ENCODE results near the gene GOLGA6A. TPM values are rescaled to one million over a fixed set of nuclear protein-coding genes. Genes with fewer than 3 reads are reported as not detected.

Gene GOLGA6A
- total and polyA plus RNA-seq, 2 of the 13 experiments (the other 11 are each of a cell fraction or from before 2014, with no cell fraction given), result 0.04 to 0.22 TPM

- no peak for TF ChIP-seq ZNF318 (CRISPR knock-in tag; IDR thresholded peaks at IDR 0.05)
- no peak for TF ChIP-seq ZNF639 (CRISPR knock-in tag; conservative IDR thresholded peaks at IDR 0.05)
- no peak for TF ChIP-seq ZNF652 (CRISPR knock-in tag; IDR thresholded peaks at IDR 0.05; ENCODE audit: borderline replicate concordance, low read depth)
- TF ChIP-seq FOSL2 (CRISPR knock-in tag; IDR thresholded peaks at IDR 0.05), result no peak
These were observed 50.3 kb downstream of the GOLGA6A start (continued) for GRCh38 chr15:74032046-74032445.

Data from HepG2 (cell line).